T-helper 17 cell (primary cell): ENCODE measurements around the gene MARCHF11. TPM values are rescaled to one million over a fixed set of nuclear protein-coding genes. Genes with fewer than 3 reads are reported as not detected.

Experiments
- ATAC-seq: fragments of 150-1000 bp; cut with Tn5 transposase; 2 replicates; pipeline ENCODE4 v1.10.0; 2021; ENCODE audit warnings: mild to moderate bottlenecking, moderate library complexity
- DNase-seq, 3 donors: peaks; one replicate each; pipeline versions ENCODE4 v3.0.0 to v3.0.0-alpha.2; 2020 to 2021
- H3K9me3 ChIP-seq: one replicate; pipeline ENCODE4 v1.7.0; 2013; ENCODE audit warnings: low read length, mild to moderate bottlenecking; ENCODE audit not compliant: control insufficient read depth, poor library complexity, severe bottlenecking
- H3K27ac Mint-ChIP-seq: one replicate; pipeline ENCODE4 v1.8.0; 2022; ENCODE audit warnings: mild to moderate bottlenecking, moderate library complexity, mixed read lengths
- H3K27me3 Mint-ChIP-seq: one replicate; pipeline ENCODE4 v1.8.0; 2022; ENCODE audit warnings: mixed read lengths
- H3K36me3 Mint-ChIP-seq: one replicate; pipeline ENCODE4 v1.8.0; 2022; ENCODE audit warnings: low read depth, mixed read lengths
- H3K4me1 Mint-ChIP-seq: one replicate; pipeline ENCODE4 v1.8.0; 2022; ENCODE audit warnings: mild to moderate bottlenecking, mixed read lengths
- H3K4me3 Mint-ChIP-seq: one replicate; pipeline ENCODE4 v1.8.0; 2022; ENCODE audit warnings: mild to moderate bottlenecking, moderate library complexity, mixed read lengths
- total RNA-seq, 4 donors: library from RNA in 2 of 4; stranded (reverse) in 2 of 4; gene quantifications; one replicate each; pipeline ENCODE4 v1.2.3 and lab custom pipeline; 2022 to 2026

Gene MARCHF11
- total RNA-seq, 2 donors from 2014 or later, result not detected

DNA sequence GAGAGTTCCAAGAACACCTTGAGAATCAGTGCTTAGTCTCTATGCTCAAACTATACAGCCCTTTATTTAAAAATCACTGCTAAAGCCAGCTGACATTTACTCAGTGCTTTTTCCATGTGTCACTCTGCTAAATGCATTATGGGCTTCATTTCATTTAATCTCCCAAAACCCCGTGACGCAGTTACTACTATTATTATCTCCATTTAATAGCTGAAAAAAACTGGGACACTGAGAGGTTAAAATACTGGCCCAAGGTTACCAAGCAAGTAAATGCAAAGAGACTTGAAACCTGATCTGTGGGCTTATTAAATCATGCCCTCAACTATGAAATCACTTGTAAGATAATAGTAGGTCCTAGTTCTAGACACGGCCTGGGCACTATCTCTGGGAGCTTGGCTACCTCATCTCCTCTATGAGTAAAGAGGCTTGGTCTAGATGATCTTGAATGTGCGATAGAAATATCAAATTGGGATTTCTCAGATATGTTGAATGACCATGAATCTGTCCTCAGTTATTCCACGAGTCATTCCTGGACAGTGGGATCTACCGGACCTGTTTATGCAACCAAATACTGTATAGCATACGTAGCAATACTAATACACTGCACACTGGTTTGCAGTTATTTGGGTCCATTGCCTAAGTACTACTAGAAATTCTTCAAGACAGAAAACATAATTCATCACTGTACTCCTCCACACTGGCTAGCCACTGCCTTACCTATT lies 32.3 kb downstream of the MARCHF11 start:
- DNase-seq, result no peak
- Mint-ChIP-seq H3K27ac (no peak overlapping the region), H3K36me3 (no peaks in the 10 kb centered on the region), H3K27me3 (no peaks in the 10 kb centered on the region), H3K4me1 (no peaks in the 10 kb centered on the region), H3K4me3 (no peak overlapping the region)
- ATAC-seq, result no peak
- no peaks in the 10 kb centered on the region for H3K9me3 ChIP-seq

DNA sequence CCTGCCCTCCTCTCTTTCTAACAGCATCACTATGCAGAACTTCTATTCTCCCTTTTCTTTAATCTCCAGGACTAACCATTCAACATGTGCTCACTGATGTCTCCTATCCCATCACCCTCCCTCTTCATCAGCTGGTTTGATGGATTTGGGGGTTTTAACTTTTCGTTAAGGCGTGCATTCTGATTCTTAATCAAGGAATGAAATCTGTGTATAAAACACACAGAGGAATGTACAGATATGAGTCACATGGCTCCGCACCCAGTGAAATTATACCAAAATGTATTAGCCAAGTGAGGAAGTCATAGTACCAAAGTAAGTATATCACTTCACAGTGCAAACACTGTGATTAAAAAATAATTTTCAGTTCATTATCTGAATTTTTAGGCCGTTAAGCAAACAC lies 35.2 kb downstream of the MARCHF11 start:
- Mint-ChIP-seq H3K27ac (no peak overlapping the region), H3K4me1 (no peaks in the 10 kb centered on the region), H3K27me3 (no peaks in the 10 kb centered on the region), H3K4me3 (no peak overlapping the region), H3K36me3 (no peaks in the 10 kb centered on the region)
- DNase-seq (no peak), ATAC-seq (no peak)
- H3K9me3 ChIP-seq, result no peaks in the 10 kb centered on the region

DNA sequence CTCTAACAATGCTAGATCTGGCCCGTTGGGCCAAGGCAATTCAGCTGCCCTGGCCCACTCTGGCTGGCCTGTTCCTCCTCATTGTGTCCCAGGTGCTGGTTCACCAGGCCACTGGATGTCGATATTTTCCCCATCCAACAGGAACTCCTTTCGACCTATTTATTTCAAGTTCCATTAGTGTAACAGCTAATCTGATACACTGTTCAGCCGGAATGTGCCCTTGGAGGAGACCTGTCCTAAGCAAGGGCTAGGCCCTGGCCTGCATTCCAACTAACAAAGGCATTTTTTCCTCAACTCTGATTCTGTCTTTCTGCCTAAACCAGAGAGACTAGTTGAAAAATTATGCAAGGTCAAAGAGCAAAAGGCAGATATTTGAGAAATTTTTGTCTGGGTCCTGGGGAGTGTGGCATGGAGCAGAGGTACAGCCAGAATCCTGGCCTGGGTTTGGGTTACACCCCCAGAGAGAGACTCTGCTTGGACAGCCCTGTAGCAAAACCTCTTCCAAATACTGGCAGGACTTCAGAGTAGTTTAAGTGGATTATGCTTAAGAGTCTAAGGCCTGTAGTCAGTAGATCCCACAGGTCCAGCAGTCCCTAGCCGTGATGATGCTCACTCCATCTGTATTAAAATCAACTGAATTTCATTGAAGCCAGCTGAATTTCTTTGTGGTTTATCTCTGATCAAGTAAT lies 36.1 kb downstream of the MARCHF11 start:
- DNase-seq (no peak), ATAC-seq (no peak)
- Mint-ChIP-seq H3K27ac (no peak overlapping the region), H3K36me3 (no peaks in the 10 kb centered on the region), H3K4me3 (no peak overlapping the region), H3K4me1 (no peaks in the 10 kb centered on the region), H3K27me3 (no peaks in the 10 kb centered on the region)
- no peaks in the 10 kb centered on the region for H3K9me3 ChIP-seq

DNA sequence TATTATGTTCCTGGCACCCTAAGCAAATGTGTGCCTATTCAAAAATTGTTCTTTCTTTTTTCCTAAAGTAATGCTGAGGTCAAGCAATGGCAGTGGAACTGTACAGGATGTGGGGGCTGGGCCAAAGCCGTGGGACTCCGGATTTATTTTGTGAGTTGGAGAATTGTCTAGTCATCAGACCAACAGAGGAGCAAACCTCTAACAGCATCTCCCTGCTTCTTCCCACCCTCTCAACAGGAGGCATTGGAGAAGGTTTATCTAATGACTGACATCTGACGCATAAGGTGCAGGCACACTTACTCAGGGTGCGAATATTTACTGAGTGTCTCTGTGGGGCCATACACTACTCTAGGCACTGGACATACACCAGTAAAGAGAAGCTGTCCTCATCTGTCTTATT lies 38.6 kb downstream of the MARCHF11 start:
- H3K27me3 Mint-ChIP-seq, result no peaks in the 10 kb centered on the region
- H3K36me3 Mint-ChIP-seq, result no peaks in the 10 kb centered on the region
- no peaks in the 10 kb centered on the region for H3K4me1 Mint-ChIP-seq
- no peak overlapping the region for H3K4me3 Mint-ChIP-seq
- no peak for ATAC-seq
- no peak overlapping the region for H3K27ac Mint-ChIP-seq
- H3K9me3 ChIP-seq, result no peaks in the 10 kb centered on the region
- DNase-seq, result no peak

DNA sequence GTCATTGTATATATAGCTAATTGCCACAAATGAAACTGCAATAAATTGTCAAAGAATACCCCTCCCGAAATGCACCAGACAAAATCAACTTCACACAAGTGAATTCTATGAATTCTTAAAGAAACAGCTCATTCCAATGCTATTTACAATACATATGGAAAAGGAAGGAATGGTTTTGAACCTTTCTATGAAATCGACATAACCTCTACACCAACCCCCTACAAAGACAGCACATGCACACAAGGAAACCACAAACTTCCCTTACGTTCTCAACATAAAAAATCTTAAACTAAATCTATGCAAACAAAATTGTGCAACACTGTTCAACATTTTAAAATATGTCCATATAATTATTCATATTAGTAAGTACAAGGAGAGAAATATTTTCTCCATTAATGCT lies 39.2 kb downstream of the MARCHF11 start:
- Mint-ChIP-seq H3K4me1 (no peaks in the 10 kb centered on the region), H3K36me3 (no peaks in the 10 kb centered on the region), H3K27me3 (no peaks in the 10 kb centered on the region), H3K4me3 (no peak overlapping the region), H3K27ac (no peak overlapping the region)
- no peaks in the 10 kb centered on the region for H3K9me3 ChIP-seq
- ATAC-seq, result no peak
- no peak for DNase-seq

DNA sequence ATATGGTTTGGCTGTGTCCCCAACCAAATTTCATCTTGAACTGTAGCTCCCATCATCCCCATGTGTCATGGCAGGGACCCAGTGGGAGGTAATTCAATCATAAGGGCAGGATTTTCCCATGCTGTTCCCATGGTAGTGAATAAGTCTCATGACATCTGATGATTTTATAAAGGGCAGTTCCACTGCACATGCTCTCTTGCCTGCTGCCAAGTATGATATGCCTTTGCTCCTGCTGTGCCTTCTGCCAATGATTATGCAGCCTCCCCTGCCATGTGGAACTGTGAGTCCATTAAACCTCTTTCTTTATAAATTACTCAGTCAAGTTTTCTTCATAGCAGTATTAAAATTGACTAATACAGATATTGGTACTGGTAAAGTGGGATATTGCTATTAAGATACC lies 42.4 kb downstream of the MARCHF11 start:
- Mint-ChIP-seq H3K4me1 (no peaks in the 10 kb centered on the region), H3K36me3 (no peaks in the 10 kb centered on the region), H3K27ac (no peak overlapping the region), H3K27me3 (no peaks in the 10 kb centered on the region), H3K4me3 (no peak overlapping the region)
- no peaks in the 10 kb centered on the region for H3K9me3 ChIP-seq
- ATAC-seq, result no peak
- DNase-seq, result no peak

DNA sequence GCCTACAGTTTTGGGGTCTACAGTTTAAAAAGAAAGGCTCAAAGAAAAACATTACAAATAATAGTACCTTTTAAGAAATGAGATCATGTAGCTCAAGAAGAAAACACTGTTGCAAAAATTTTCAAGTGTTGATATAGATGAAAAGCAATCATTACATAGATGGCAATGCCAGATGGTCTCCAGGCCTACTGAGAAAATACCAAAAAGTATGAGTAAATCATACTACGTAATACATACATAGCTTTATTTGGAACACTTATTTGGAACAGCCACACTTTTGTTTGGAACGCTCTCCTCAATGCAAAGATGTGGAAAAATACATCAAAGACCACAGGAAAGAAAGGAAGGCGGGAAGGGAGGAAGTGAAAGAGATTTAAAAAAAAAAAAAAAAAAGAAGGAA lies 44.1 kb downstream of the MARCHF11 start:
- Mint-ChIP-seq H3K27ac (no peak overlapping the region), H3K36me3 (no peaks in the 10 kb centered on the region), H3K4me1 (no peaks in the 10 kb centered on the region), H3K4me3 (no peak overlapping the region), H3K27me3 (no peaks in the 10 kb centered on the region)
- DNase-seq (no peak), ATAC-seq (no peak)
- H3K9me3 ChIP-seq, result no peaks in the 10 kb centered on the region

DNA sequence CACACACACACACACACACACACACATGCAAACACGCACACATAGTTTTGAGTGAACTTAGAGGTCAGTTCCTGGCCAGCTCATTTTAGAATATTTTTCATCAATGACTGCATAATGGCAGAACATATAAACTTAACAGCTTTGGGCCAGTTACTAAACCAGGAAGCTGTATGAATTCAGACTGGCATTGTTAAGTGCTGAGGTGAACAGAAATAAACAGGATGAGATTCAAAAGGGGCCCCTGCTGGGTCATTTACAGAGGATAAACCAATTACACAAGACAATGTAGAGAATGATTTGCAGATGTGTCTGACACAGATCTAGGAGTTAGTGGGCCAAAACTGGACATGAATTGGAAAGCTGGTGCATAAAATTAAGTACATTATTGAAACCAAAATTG lies 44.6 kb downstream of the MARCHF11 start:
- H3K9me3 ChIP-seq, result no peaks in the 10 kb centered on the region
- no peak for DNase-seq
- Mint-ChIP-seq H3K4me1 (no peaks in the 10 kb centered on the region), H3K4me3 (no peak overlapping the region), H3K27ac (no peak overlapping the region), H3K36me3 (no peaks in the 10 kb centered on the region), H3K27me3 (no peaks in the 10 kb centered on the region)
- ATAC-seq, result no peak

DNA sequence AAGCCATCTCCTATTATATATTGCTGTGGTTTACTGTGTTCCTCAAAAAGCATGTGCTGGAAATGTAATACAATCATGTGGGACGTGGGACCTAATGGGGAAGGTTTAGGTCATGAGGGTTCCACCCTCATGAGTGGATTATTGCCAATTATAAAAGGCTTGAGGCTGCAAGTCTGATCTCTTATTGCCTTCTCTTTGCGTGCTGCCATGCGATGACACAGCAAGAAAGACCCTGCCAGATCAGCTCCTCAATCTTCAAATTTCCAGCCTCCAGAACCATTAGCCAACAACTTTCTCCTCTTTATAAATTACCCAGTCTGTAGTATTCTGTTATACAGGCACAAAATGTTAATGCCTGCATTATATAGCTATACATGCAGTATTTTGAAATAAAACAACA lies 45.4 kb downstream of the MARCHF11 start:
- H3K9me3 ChIP-seq, result no peaks in the 10 kb centered on the region
- Mint-ChIP-seq H3K4me1 (no peaks in the 10 kb centered on the region), H3K36me3 (no peaks in the 10 kb centered on the region), H3K27ac (no peak overlapping the region), H3K4me3 (no peak overlapping the region), H3K27me3 (no peaks in the 10 kb centered on the region)
- no peak for ATAC-seq
- no peak for DNase-seq

DNA sequence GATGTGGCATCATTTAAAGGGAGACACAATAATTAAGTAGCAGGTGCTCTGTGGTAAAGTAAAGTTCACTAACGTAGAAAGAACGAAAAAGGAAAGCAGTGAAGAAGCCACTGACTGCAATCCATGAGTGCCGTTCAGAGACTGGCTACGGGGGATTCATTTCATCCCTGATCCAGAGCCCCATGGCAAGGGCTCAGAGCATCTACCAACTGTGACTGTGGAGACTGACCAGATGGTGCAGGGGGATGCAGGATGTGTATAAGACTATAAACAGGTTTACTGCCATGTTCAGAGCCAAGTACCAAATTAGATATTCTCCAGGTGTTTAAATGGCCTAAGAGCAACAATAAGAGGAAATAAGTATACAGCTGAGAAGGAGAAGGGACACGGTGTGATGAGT lies 47.7 kb downstream of the MARCHF11 start:
- Mint-ChIP-seq H3K4me3 (no peak overlapping the region), H3K27ac (no peak overlapping the region), H3K27me3 (no peaks in the 10 kb centered on the region), H3K36me3 (no peaks in the 10 kb centered on the region), H3K4me1 (no peaks in the 10 kb centered on the region)
- no peaks in the 10 kb centered on the region for H3K9me3 ChIP-seq
- DNase-seq (no peak), ATAC-seq (no peak)

DNA sequence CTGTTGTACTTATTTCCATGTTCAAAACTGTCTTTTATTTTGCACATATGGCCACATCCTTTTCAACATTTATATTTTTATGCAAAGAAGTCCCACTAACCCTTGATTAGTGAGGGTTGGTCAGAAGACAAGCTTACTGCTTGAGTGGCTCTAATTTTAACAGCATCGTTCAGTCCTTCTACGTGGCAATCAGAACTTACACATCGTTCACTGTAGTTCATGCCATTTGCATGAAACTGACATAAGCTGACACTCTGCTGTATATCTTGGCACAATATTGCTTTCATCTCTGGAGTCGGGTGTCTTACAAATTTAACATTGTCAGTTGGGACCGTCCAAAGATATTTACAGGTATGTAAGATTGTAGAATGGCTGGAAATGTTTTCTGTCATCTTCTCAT lies 50.6 kb downstream of the MARCHF11 start:
- H3K4me3 Mint-ChIP-seq, result no peak overlapping the region
- no peak for DNase-seq
- no peaks in the 10 kb centered on the region for H3K27me3 Mint-ChIP-seq
- H3K9me3 ChIP-seq, result no peaks in the 10 kb centered on the region
- H3K27ac Mint-ChIP-seq, result no peak overlapping the region
- no peak for ATAC-seq
- no peaks in the 10 kb centered on the region for H3K36me3 Mint-ChIP-seq
- no peaks in the 10 kb centered on the region for H3K4me1 Mint-ChIP-seq

DNA sequence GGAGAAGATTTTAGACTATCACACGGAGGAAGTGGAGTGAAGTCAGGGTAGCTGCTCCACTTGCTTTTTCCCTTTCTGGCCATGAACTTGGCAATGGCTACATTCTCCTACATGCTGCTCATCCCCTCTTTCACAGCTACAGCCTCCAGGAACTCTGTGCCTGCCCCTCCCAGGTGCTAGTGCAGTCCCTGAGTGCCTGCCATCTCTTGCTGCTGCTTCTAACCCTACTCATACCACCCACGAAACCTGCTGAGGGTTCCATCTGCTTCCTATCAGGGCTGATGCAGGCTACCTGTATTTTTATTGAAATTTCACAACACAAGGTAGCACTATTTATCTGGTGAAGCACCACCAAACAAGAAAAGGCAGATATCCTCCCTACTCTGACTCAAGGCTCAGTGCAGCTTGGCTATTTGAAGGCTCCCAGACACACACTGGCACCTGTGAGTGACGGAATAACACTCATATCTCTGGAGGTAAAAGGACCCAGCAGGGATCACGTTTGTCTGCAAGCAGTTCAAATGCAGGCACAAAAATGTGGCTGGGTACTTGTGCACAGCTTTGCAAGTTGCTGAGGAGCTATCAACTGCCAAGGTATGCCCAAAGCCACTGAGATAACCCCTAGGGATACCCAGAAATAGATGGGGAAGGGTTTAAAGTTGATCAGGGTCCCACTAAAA lies 51.6 kb downstream of the MARCHF11 start:
- no peaks in the 10 kb centered on the region for H3K4me1 Mint-ChIP-seq
- no peaks in the 10 kb centered on the region for H3K9me3 ChIP-seq
- no peak for ATAC-seq
- DNase-seq, result no peak
- H3K27ac Mint-ChIP-seq, result no peak overlapping the region
- H3K4me3 Mint-ChIP-seq, result no peak overlapping the region
- H3K27me3 Mint-ChIP-seq, result no peaks in the 10 kb centered on the region
- H3K36me3 Mint-ChIP-seq, result no peaks in the 10 kb centered on the region

DNA sequence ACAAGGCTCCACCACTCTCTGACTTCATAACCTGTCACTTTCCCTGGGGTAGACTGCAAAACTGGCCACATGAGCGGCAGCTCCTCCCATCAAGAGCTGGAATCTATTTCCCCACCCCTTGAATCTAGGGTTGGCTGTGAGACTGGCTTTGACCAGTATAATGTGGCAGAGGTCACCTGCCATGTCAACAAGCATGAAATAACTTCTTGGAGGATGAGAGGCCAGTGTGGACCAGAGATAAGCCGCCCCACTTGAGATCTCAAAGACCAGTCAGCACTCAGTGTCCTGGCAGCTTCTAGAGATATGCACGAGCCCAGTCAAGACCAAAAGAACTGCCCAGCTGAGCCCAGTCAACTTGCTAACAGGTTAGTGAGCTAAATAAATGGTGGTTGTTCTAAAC lies 59.0 kb downstream of the MARCHF11 start:
- H3K9me3 ChIP-seq, result peaks cover 2% of the 10 kb centered on the region
- no peaks in the 10 kb centered on the region for H3K27me3 Mint-ChIP-seq
- no peak for DNase-seq
- no peak overlapping the region for H3K27ac Mint-ChIP-seq
- H3K4me1 Mint-ChIP-seq, result no peaks in the 10 kb centered on the region
- no peak overlapping the region for H3K4me3 Mint-ChIP-seq
- H3K36me3 Mint-ChIP-seq, result no peaks in the 10 kb centered on the region
- no peak for ATAC-seq

DNA sequence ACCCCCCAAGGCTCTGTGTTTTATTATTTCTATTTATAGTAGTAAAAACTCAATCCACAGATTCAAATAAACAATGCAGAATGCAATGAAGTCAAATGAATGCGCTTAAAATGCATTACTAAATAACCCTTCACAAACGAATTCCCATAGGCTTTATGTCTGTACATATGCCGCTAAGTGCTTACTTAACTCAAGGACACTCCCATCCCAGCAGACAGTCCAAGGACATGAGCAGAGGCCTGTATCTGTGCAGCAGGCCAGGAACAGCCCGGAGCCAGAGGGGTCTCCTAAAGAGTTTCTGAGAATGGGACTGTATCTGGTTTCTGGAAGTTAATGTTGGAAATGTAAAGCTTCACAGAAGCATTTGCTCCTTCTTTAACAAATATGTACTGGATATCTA lies 59.8 kb downstream of the MARCHF11 start:
- H3K27ac Mint-ChIP-seq, result no peak overlapping the region
- ATAC-seq, result no peak
- DNase-seq, result no peak
- no peaks in the 10 kb centered on the region for H3K36me3 Mint-ChIP-seq
- H3K9me3 ChIP-seq, result peaks cover 2% of the 10 kb centered on the region
- H3K4me1 Mint-ChIP-seq, result no peaks in the 10 kb centered on the region
- H3K27me3 Mint-ChIP-seq, result no peaks in the 10 kb centered on the region
- H3K4me3 Mint-ChIP-seq, result no peak overlapping the region
